ENCODE measurements around the gene LARGE1. TPM values are rescaled to one million over a fixed set of nuclear protein-coding genes. Genes with fewer than 3 reads are reported as not detected.

The LARGE1 gene
- total and polyA plus RNA-seq, 2 of the 13 experiments (the other 11 are each of a cell fraction or from before 2014, with no cell fraction given): 8.4 to 11.0 TPM

GRCh38 chr22:33302049-33302545 is 618.2 kb downstream of the LARGE1 start (continued):
- TF ChIP-seq FUBP1 (CRISPR knock-in tag; IDR thresholded peaks at IDR 0.05; ENCODE audit: borderline replicate concordance) (no peak), XRCC5 (optimal IDR thresholded peaks at IDR 0.05; ENCODE audit: low read length) (peak; percentile 84), ZNF816 (CRISPR knock-in tag; IDR thresholded peaks at IDR 0.05; ENCODE audit: borderline replicate concordance) (no peak), CAMTA2 (CRISPR knock-in tag; IDR thresholded peaks at IDR 0.05; ENCODE audit: borderline replicate concordance) (no peak), SATB2 (CRISPR knock-in tag; IDR thresholded peaks at IDR 0.05) (no peak), SMAD9 (CRISPR knock-in tag; IDR thresholded peaks at IDR 0.05) (no peak), ZNF142 (CRISPR knock-in tag; IDR thresholded peaks at IDR 0.05) (no peak), ZIK1 (CRISPR knock-in tag; IDR thresholded peaks at IDR 0.05; ENCODE audit: borderline replicate concordance, low read depth) (no peak), POLR2AphosphoS2 (IDR thresholded peaks at IDR 0.05; ENCODE audit: low read depth, low read length) (no peak), SMC3 (IDR thresholded peaks at IDR 0.05; ENCODE audit: low read length) (peak; percentile 88), ZNF646 (CRISPR knock-in tag; IDR thresholded peaks at IDR 0.05) (no peak), MYC (CRISPR knock-in tag; IDR thresholded peaks at IDR 0.05; ENCODE audit: borderline replicate concordance) (no peak; the same call in 1 of the 2 replicates), BCL3 (CRISPR knock-in tag; IDR thresholded peaks at IDR 0.05) (no peak; the same call in 1 of the 2 replicates)
